Hepatocyte (in vitro differentiated cells): ENCODE measurements around the gene NMNAT2.

Experiments
- EZH2 ChIP-seq: fragments of 200-600 bp; sonication (generic); IDR thresholded peaks from 2 replicates; pipeline ENCODE4 v1.6.1; 2016; ENCODE audit warnings: antibody characterized with exemption, mild to moderate bottlenecking, borderline replicate concordance
- EZH2phosphoT487 ChIP-seq: fragments of 200-600 bp; sonication (generic); IDR thresholded peaks from one replicate; pipeline ENCODE4 v1.6.1; 2018; ENCODE audit warnings: antibody characterized with exemption, mild to moderate bottlenecking, low read depth, moderate library complexity; ENCODE audit not compliant: unreplicated experiment, severe bottlenecking
- TF ChIP-seq, protein P1 (sequence below): fragments of 200-600 bp; sonication (generic); IDR thresholded peaks from 2 replicates; pipeline ENCODE4 v1.5.1; 2016; ENCODE audit warnings: antibody characterized with exemption, mild to moderate bottlenecking; ENCODE audit not compliant: poor library complexity

DNA sequence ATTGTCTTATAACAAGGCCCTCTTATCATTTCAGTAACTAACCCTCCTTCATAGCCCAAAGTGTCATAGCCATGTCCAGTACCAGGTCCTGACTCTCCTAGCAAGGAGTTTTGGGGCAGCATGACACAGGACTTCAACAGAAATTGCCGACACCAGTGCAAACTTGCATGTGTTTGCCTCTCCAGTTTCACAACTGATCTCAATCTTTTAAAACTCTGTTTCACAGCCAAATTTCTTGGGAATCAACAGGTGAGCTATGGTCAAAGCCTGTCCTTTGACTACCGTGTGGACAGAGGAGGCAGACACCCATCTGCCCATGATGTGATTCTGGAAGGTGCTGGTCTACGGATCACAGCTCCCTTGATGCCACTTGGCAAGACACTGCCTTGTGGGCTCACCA is 195.3 kb downstream of the NMNAT2 start:
- TF ChIP-seq, protein P1, sequence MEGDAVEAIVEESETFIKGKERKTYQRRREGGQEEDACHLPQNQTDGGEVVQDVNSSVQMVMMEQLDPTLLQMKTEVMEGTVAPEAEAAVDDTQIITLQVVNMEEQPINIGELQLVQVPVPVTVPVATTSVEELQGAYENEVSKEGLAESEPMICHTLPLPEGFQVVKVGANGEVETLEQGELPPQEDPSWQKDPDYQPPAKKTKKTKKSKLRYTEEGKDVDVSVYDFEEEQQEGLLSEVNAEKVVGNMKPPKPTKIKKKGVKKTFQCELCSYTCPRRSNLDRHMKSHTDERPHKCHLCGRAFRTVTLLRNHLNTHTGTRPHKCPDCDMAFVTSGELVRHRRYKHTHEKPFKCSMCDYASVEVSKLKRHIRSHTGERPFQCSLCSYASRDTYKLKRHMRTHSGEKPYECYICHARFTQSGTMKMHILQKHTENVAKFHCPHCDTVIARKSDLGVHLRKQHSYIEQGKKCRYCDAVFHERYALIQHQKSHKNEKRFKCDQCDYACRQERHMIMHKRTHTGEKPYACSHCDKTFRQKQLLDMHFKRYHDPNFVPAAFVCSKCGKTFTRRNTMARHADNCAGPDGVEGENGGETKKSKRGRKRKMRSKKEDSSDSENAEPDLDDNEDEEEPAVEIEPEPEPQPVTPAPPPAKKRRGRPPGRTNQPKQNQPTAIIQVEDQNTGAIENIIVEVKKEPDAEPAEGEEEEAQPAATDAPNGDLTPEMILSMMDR: no peak
- TF ChIP-seq EZH2 (no peak), EZH2phosphoT487 (no peak)
